Stomach (tissue), 9 donors: ENCODE results near the gene RNASEH2C. TPM values are rescaled to one million over a fixed set of nuclear protein-coding genes. Genes with fewer than 3 reads are reported as not detected.
"Not testable (repeated sequence)": the region's sequence is repeated elsewhere in the genome, so short reads cannot be mapped to it uniquely, and the experiment has no call there.

Experiments used
- DNase-seq, 2 donors: peaks; one replicate each; pipeline versions ENCODE4 v3.0.0 to v3.0.0-alpha.2; 2013 to 2019
- H3K27ac ChIP-seq, 5 donors: fragments of 200-600 bp in 4 of 5; sonication (generic) in 4 of 5; one replicate each; pipeline ENCODE4 v1.5.1; 2013 to 2019; ENCODE audit warnings: mild to moderate bottlenecking in 1 of 5, moderate library complexity in 1 of 5
- H3K27me3 ChIP-seq, 3 donors: fragments of 200-600 bp; sonication (generic); one replicate each; pipeline ENCODE4 v1.5.1; 2017 to 2019; ENCODE audit warnings: mixed run types in 1 of 3
- H3K36me3 ChIP-seq, 4 donors: fragments of 200-600 bp; sonication (generic); 1 replicate in 3 of 4; 2 replicates in 1 of 4; pipeline ENCODE4 v1.5.1; 2016 to 2019
- H3K4me1 ChIP-seq, 4 donors: fragments of 200-600 bp; sonication (generic); one replicate each; pipeline ENCODE4 v1.5.1; 2016 to 2019
- H3K4me3 ChIP-seq, 4 donors: fragments of 200-600 bp; sonication (generic) in 3 of 4; one replicate each; pipeline ENCODE4 v1.5.1; 2016 to 2019; ENCODE audit warnings: mild to moderate bottlenecking in 1 of 4
- H3K9me3 ChIP-seq, 4 donors: fragments of 200-600 bp; sonication (generic); one replicate each; pipeline ENCODE4 v1.5.1; 2016 to 2019
- EP300 ChIP-seq: sonication (generic); formaldehyde crosslinking; IDR thresholded peaks from one replicate; pipeline ENCODE4 v1.6.1; 2017; ENCODE audit warnings: antibody characterized with exemption
- POLR2A ChIP-seq, 4 donors: fragments of 450-650 bp; IDR thresholded peaks; one replicate each; pipeline ENCODE4 v1.6.1; 2016; ENCODE audit warnings: antibody characterized with exemption in 4 of 4, control low read depth in 2 of 4, mild to moderate bottlenecking in 1 of 4, moderate library complexity in 1 of 4
- POLR2AphosphoS5 ChIP-seq, 3 donors: sonication (generic); formaldehyde crosslinking; IDR thresholded peaks; one replicate each; pipeline ENCODE4 v1.6.1; 2016; ENCODE audit warnings: antibody characterized with exemption in 3 of 3
- WGBS, 5 donors: extraction: QIAGEN DNeasy Blood & Tissue Kit in 3 of 5; methylation state at CpG; one replicate each; pipeline versions ENCODE4 v1.1.5 to v1.1.7; 2013 to 2018; 5-methylcytosine and 5-hydroxymethylcytosine counted together
- intact Hi-C: fragments of 100-400 bp; cut with DNase I; formaldehyde crosslinking; loops from one replicate; pipeline ENCODE4 v1.15.1; 2023; ENCODE audit warnings: low total_unique reads
- polyA plus RNA-seq, 3 donors: library from polyadenylated mRNA; stranded (reverse); fragments of 200-250 nt; gene quantifications; one replicate each; pipeline ENCODE4 v1.2.3, GENCODE V29; 2013
- total RNA-seq, 5 donors: library from RNA; depleted of rRNA; stranded (reverse); fragments of >200 nt; gene quantifications; one replicate each; pipeline versions ENCODE4 v1.1.0 to v1.2.3, GENCODE V29; 2014 to 2016
- TF ChIP-seq, protein P1 (sequence below), 7 experiments: fragments of 450-650 bp in 4 of 7; fragments of 200-600 bp in 3 of 7; sonication (generic) in 3 of 7; IDR thresholded peaks; one replicate each; pipeline ENCODE4 v1.5.1; 2016 to 2019; ENCODE audit warnings: antibody characterized with exemption in 7 of 7, control low read depth in 2 of 7, mild to moderate bottlenecking in 1 of 7
- donor health status: healthy with polysubstance abuse.
- donor health status: Bipolar disorder and iron deficiency.
- donor health status: healthy.

The RNASEH2C gene
- total and polyA plus RNA-seq, 8 donors, result 14.1 to 171 (median 67.1) TPM

GRCh38 chr11:65764434-65764833 lies 43.8 kb upstream of the RNASEH2C start:
- DNase-seq, result peak in 1 of 2 donors; percentile 13
- intact Hi-C loops, result no loop called here
- Histone ChIP-seq H3K9me3 (no peaks in the 10 kb centered on the region), H3K4me3 (no peak overlapping the region), H3K27me3 (peaks cover 0 to 5% (median 0%) of the 10 kb centered on the region in 3 donors), H3K36me3 (no peaks in the 10 kb centered on the region), H3K27ac (no peak overlapping the region), H3K4me1 (peaks cover 0 to 2% (median 1%) of the 10 kb centered on the region in 4 donors)
- WGBS, 5 donors, result 41 to 60% (median 51%) methylated on average over 5 of the region's 5 CpGs
- no peak for TF ChIP-seq POLR2A (IDR thresholded peaks at IDR 0.05)
- TF ChIP-seq, protein P1, sequence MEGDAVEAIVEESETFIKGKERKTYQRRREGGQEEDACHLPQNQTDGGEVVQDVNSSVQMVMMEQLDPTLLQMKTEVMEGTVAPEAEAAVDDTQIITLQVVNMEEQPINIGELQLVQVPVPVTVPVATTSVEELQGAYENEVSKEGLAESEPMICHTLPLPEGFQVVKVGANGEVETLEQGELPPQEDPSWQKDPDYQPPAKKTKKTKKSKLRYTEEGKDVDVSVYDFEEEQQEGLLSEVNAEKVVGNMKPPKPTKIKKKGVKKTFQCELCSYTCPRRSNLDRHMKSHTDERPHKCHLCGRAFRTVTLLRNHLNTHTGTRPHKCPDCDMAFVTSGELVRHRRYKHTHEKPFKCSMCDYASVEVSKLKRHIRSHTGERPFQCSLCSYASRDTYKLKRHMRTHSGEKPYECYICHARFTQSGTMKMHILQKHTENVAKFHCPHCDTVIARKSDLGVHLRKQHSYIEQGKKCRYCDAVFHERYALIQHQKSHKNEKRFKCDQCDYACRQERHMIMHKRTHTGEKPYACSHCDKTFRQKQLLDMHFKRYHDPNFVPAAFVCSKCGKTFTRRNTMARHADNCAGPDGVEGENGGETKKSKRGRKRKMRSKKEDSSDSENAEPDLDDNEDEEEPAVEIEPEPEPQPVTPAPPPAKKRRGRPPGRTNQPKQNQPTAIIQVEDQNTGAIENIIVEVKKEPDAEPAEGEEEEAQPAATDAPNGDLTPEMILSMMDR (IDR thresholded peaks at IDR 0.05), result no peak
- no peak for TF ChIP-seq POLR2AphosphoS5 (IDR thresholded peaks at IDR 0.05)
- no peak for TF ChIP-seq EP300

GRCh38 chr11:65762816-65763215 lies 42.2 kb upstream of the RNASEH2C start:
- 90 to 95% (median 93%) methylated on average over 12 to 27 of the region's 29 CpGs for WGBS, 5 donors
- H3K36me3 ChIP-seq, H3K27me3 ChIP-seq, H3K4me1 ChIP-seq, intact Hi-C loops, H3K9me3 ChIP-seq, H3K4me3 ChIP-seq, DNase-seq, H3K27ac ChIP-seq: not testable (repeated sequence)

GRCh38 chr11:65762169-65762568 lies 41.6 kb upstream of the RNASEH2C start:
- H3K36me3 ChIP-seq, H3K4me1 ChIP-seq, intact Hi-C loops, H3K27ac ChIP-seq, H3K4me3 ChIP-seq, H3K9me3 ChIP-seq, DNase-seq: not testable (repeated sequence)
- peaks cover 0 to 12% (median 0%) of the 10 kb centered on the region in 3 donors for H3K27me3 ChIP-seq
- WGBS, 5 donors, result 58 to 68% (median 62%) methylated on average over 5 of the region's 5 CpGs

- no peak overlapping the region for H3K27ac ChIP-seq
- no peaks in the 10 kb centered on the region for H3K4me1 ChIP-seq
- H3K4me3 ChIP-seq, result no peak overlapping the region
- intact Hi-C loops, result no loop called here
- WGBS, 5 donors, result 82 to 92% (median 92%) methylated on average over 7 to 17 of the region's 17 CpGs
- no peak for TF ChIP-seq POLR2AphosphoS5 (IDR thresholded peaks at IDR 0.05)
- TF ChIP-seq, protein P1 (IDR thresholded peaks at IDR 0.05), result no peak
- no peak for DNase-seq
- no peaks in the 10 kb centered on the region for H3K36me3 ChIP-seq
- H3K9me3 ChIP-seq, result no peaks in the 10 kb centered on the region
- H3K27me3 ChIP-seq, result peaks cover 0 to 18% (median 0%) of the 10 kb centered on the region in 3 donors
These were observed 24.5 kb upstream of the RNASEH2C start for GRCh38 chr11:65745049-65745448.

DNA sequence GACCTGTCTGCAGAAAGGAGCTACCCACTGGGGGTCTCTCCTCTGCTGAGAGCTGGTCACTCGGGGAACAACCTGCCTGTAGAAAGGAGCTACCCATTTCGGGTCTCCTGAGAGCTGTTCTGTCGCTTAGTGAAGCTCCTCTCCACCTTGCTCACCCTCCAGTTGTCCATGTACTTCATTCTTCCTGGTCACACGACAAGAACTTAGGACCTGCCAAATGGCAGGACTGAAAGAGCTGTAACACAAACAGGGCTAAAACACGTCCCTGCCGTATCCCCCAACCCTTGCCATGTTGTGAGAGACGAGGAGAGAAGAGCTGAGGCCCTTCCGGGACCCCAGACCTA lies 24.1 kb upstream of the RNASEH2C start:
- H3K27me3 ChIP-seq, result peaks cover 0 to 16% (median 0%) of the 10 kb centered on the region in 3 donors
- H3K9me3 ChIP-seq, result no peaks in the 10 kb centered on the region
- no peaks in the 10 kb centered on the region for H3K36me3 ChIP-seq
- DNase-seq, result no peak
- 76 to 82% (median 80%) methylated on average over 8 of the region's 8 CpGs for WGBS, 5 donors
- intact Hi-C loops, result no loop called here
- no peaks in the 10 kb centered on the region for H3K4me1 ChIP-seq
- no peak overlapping the region for H3K4me3 ChIP-seq
- no peak overlapping the region for H3K27ac ChIP-seq
- TF ChIP-seq POLR2AphosphoS5 (IDR thresholded peaks at IDR 0.05) (no peak), EP300 (no peak), POLR2A (IDR thresholded peaks at IDR 0.05) (no peak)
- TF ChIP-seq, protein P1 (IDR thresholded peaks at IDR 0.05), result no peak
